ENCODE results near the gene TMEM232. TPM values are rescaled to one million over a fixed set of nuclear protein-coding genes. Genes with fewer than 3 reads are reported as not detected.

Gene TMEM232
- total and polyA plus RNA-seq, 2 of the 4 experiments (the other 2 are of a cell fraction): 0.17 to 0.36 TPM

DNA sequence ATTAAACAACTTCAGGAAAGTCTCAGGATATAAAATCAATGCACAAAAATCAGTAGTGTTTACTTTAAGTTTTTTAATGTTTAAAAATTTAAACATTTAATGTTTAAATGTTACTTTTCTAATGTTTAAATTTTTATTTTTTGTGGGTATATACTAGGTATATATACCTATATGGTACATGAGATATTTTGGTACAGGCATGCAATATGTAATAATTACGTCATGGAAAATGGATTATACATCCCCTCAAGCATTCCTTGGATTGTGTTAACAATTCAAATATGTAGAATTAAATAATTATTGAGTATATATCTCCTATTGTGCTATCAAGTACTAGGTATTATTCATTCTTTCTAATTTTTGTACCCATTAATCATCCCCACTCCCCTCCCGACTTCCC, 291.3 kb downstream of the TMEM232 start:
- Histone ChIP-seq H3K18ac (ENCODE audit: low read depth, low read length) (no peak overlapping the region), H3K79me1 (ENCODE audit: low read depth in 1 of 2, low read length in 2 of 2) (no peaks in the 10 kb centered on the region), H2BK15ac (ENCODE audit: low read depth, low read length) (no peak overlapping the region), H3K4me3 (ENCODE audit: insufficient read depth, low read depth, low read length) (no peak overlapping the region), H3K14ac (replicated peaks; ENCODE audit: low read depth, low read length) (no peak overlapping the region), H3K9me3 (ENCODE audit: control insufficient read depth, insufficient read depth, low read length) (no peaks in the 10 kb centered on the region), H3K56ac (ENCODE audit: extremely low read depth, insufficient read depth, low read length) (no peak overlapping the region), H4K8ac (ENCODE audit: low read depth in 2 of 2, low read length in 2 of 2) (no peak overlapping the region), H3K27ac (ENCODE audit: insufficient read depth, low read length) (no peak overlapping the region), H3K27me3 (ENCODE audit: control insufficient read depth, insufficient read depth, low read length) (no peaks in the 10 kb centered on the region), H3K9me1 (ENCODE audit: insufficient read depth, low read length) (no peaks in the 10 kb centered on the region), H4K91ac (ENCODE audit: insufficient read depth, low read depth, low read length) (no peak overlapping the region), H2BK20ac (ENCODE audit: low read depth, low read length) (no peak overlapping the region), H3K9ac (ENCODE audit: low read depth, low read length) (no peak overlapping the region), H2AFZ (replicated peaks; ENCODE audit: low read length, poor library complexity) (no peak overlapping the region), H3K23ac (ENCODE audit: low read depth, low read length) (no peak overlapping the region), H3K4me1 (ENCODE audit: control insufficient read depth, insufficient read depth, low read length) (no peaks in the 10 kb centered on the region), H2BK5ac (ENCODE audit: low read depth, low read length, poor library complexity, severe bottlenecking) (no peak overlapping the region), H4K20me1 (ENCODE audit: insufficient read depth, low read length) (no peaks in the 10 kb centered on the region), H3K4ac (ENCODE audit: low read depth, low read length) (no peak overlapping the region), H2AK9ac (replicated peaks; ENCODE audit: low read depth, low read length, poor library complexity) (no peak overlapping the region), H3K4me2 (ENCODE audit: low read depth, low read length) (no peak overlapping the region), H2AK5ac (ENCODE audit: low read depth, low read length) (no peak overlapping the region), H4K5ac (ENCODE audit: low read depth, low read length) (no peak overlapping the region), H3K36me3 (ENCODE audit: control insufficient read depth, insufficient read depth, low read length) (no peaks in the 10 kb centered on the region), H2BK120ac (ENCODE audit: low read depth, low read length) (no peak overlapping the region)
- ChIA-PET CTCF (no interaction called here), POLR2A (ENCODE audit: unreplicated experiment) (no interaction called here)
- no peak for ATAC-seq (ENCODE audit: low read depth)
- no peak for TF ChIP-seq MAFK (IDR thresholded peaks at IDR 0.05; ENCODE audit: low read depth, low read length)
- dilution Hi-C loops (cut with HindIII; ENCODE audit: low sequenced_read_pairs, unreplicated experiment) (no loop called here), in situ Hi-C loops (cut with MboI; ENCODE audit: low sequenced_read_pairs) (no loop called here), intact Hi-C loops (cut with micrococcal nuclease) (no loop called here)
- BruUV-seq (replicated peaks): no TSS peak
- no CpG with 5 or more reads among the region's 2 CpGs for WGBS, 2 experiments (ENCODE audit: extremely low coverage in 2 of 2, insufficient read length in 1 of 2)
- no peak for DNase-seq
